WTC11 (cell line): ENCODE data around the gene JAGN1. TPM values are rescaled to one million over a fixed set of nuclear protein-coding genes. Genes with fewer than 3 reads are reported as not detected.
"Not testable (repeated sequence)": the region's sequence is repeated elsewhere in the genome, so short reads cannot be mapped to it uniquely, and the experiment has no call there.

ENCODE experiments used
- ATAC-seq: fragments of 200-7000 bp; cut with Tn5 transposase; 2 replicates; pipeline ENCODE4 v1.10.0; 2021; ENCODE audit warnings: mild to moderate bottlenecking, moderate library complexity
- CTCF ChIA-PET: fragments of 300-600 bp; sonication (Branson Sonifier 250); formaldehyde crosslinking; loops from one replicate; lab custom pipeline; 2021; ENCODE audit warnings: antibody characterized with exemption; lab: Charles Lee
- POLR2A ChIA-PET: fragments of 350-600 bp; sonication (Branson Sonifier 250); formaldehyde crosslinking; loops from one replicate; lab custom pipeline; 2021; ENCODE audit warnings: antibody characterized with exemption; lab: Charles Lee
- DNase-seq: peaks from one replicate; pipeline ENCODE4 v3.0.0; 2021; ENCODE audit warnings: low spot score
- H3K27ac Mint-ChIP-seq: 2 replicates; pipeline ENCODE4 v1.8.0; 2021; ENCODE audit warnings: mixed read lengths
- H3K27me3 Mint-ChIP-seq: 2 replicates; pipeline ENCODE4 v1.8.0; 2021; ENCODE audit warnings: low read depth, mild to moderate bottlenecking, moderate library complexity, mixed read lengths
- H3K36me3 Mint-ChIP-seq: 2 replicates; pipeline ENCODE4 v1.8.0; 2021; ENCODE audit warnings: mixed read lengths
- H3K4me1 Mint-ChIP-seq: 2 replicates; pipeline ENCODE4 v1.8.0; 2022; ENCODE audit warnings: mixed read lengths
- H3K4me3 Mint-ChIP-seq: 2 replicates; pipeline ENCODE4 v1.8.0; 2021; ENCODE audit warnings: mild to moderate bottlenecking, moderate library complexity, mixed read lengths
- H3K9me3 Mint-ChIP-seq: 2 replicates; pipeline ENCODE4 v1.8.0; 2021; ENCODE audit warnings: mixed read lengths
- CREB1 ChIP-seq: sonication (generic); formaldehyde crosslinking; IDR thresholded peaks from 2 replicates; pipeline ENCODE4 v1.8.0; 2023; ENCODE audit warnings: mild to moderate bottlenecking, missing genetic modification reagents
- E2F1 ChIP-seq: sonication (generic); formaldehyde crosslinking; IDR thresholded peaks from 2 replicates; pipeline ENCODE4 v1.8.0; 2022; ENCODE audit warnings: mild to moderate bottlenecking, missing genetic modification reagents
- ESRRA ChIP-seq: sonication (generic); formaldehyde crosslinking; IDR thresholded peaks from 2 replicates; pipeline ENCODE4 v1.8.1; 2022; ENCODE audit warnings: mild to moderate bottlenecking, missing genetic modification reagents, borderline replicate concordance
- ETV6 ChIP-seq: sonication (generic); formaldehyde crosslinking; IDR thresholded peaks from 2 replicates; pipeline ENCODE4 v1.8.1; 2022; ENCODE audit warnings: mild to moderate bottlenecking, missing genetic modification reagents
- FOXP1 ChIP-seq: sonication (generic); formaldehyde crosslinking; IDR thresholded peaks from 2 replicates; pipeline ENCODE4 v1.8.0; 2022; ENCODE audit warnings: missing genetic modification reagents, mild to moderate bottlenecking, moderate library complexity, borderline replicate concordance
- GRHL2 ChIP-seq: fragments of 250-450 bp; sonication (Bioruptor Pico); IDR thresholded peaks from 2 replicates; pipeline ENCODE4 v1.8.0; 2022; ENCODE audit warnings: mild to moderate bottlenecking, moderate library complexity; ENCODE audit not compliant: insufficient replicate concordance, severe bottlenecking
- IRF1 ChIP-seq: sonication (generic); formaldehyde crosslinking; IDR thresholded peaks from 2 replicates; pipeline ENCODE4 v1.8.0; 2023; ENCODE audit warnings: missing genetic modification reagents
- IRF2 ChIP-seq: sonication (generic); formaldehyde crosslinking; IDR thresholded peaks from 2 replicates; pipeline ENCODE4 v1.8.0; 2022; ENCODE audit warnings: low read depth, missing genetic modification reagents, borderline replicate concordance
- JUN ChIP-seq: sonication (generic); formaldehyde crosslinking; IDR thresholded peaks from 2 replicates; pipeline ENCODE4 v1.8.0; 2023; ENCODE audit warnings: mild to moderate bottlenecking, missing genetic modification reagents
- MXD4 ChIP-seq: fragments of 250-450 bp; sonication (Bioruptor Pico); IDR thresholded peaks from 2 replicates; pipeline ENCODE4 v1.8.0; 2021; ENCODE audit warnings: mild to moderate bottlenecking, moderate library complexity, borderline replicate concordance
- NR3C1 ChIP-seq: sonication (generic); formaldehyde crosslinking; conservative IDR thresholded peaks from 2 replicates; pipeline ENCODE4 v1.8.1; 2023; ENCODE audit warnings: low read depth, mild to moderate bottlenecking, missing genetic modification reagents
- RELA ChIP-seq: sonication (generic); formaldehyde crosslinking; IDR thresholded peaks from 2 replicates; pipeline ENCODE4 v1.8.1; 2022; ENCODE audit warnings: missing genetic modification reagents, mild to moderate bottlenecking, borderline replicate concordance
- TEAD4 ChIP-seq: sonication (generic); formaldehyde crosslinking; IDR thresholded peaks from 2 replicates; pipeline ENCODE4 v1.8.0; 2022; ENCODE audit warnings: mild to moderate bottlenecking, missing genetic modification reagents
- TP53 ChIP-seq: sonication (generic); formaldehyde crosslinking; IDR thresholded peaks from 2 replicates; pipeline ENCODE4 v1.8.1; 2023; ENCODE audit warnings: mild to moderate bottlenecking, missing genetic modification reagents
- ZNF423 ChIP-seq: fragments of 250-450 bp; sonication (Bioruptor Pico); IDR thresholded peaks from 2 replicates; pipeline ENCODE4 v2.1.2; 2022; ENCODE audit warnings: mild to moderate bottlenecking, moderate library complexity
- total RNA-seq: library from RNA; stranded (reverse); gene quantifications from 3 replicates; pipeline ENCODE4 v1.2.3, GENCODE V29; 2021
- TF ChIP-seq, protein P1 (sequence below): fragments of 250-450 bp; sonication (Bioruptor Pico); IDR thresholded peaks from 2 replicates; pipeline ENCODE4 v1.9.0; 2021; ENCODE audit warnings: mild to moderate bottlenecking, borderline replicate concordance
- TF ChIP-seq, protein P2 (sequence below): fragments of 250-450 bp; sonication (Bioruptor Pico); IDR thresholded peaks from 2 replicates; pipeline ENCODE4 v2.1.2; 2022; ENCODE audit warnings: mild to moderate bottlenecking, moderate library complexity
- TF ChIP-seq, protein P3 (sequence below): sonication (generic); formaldehyde crosslinking; IDR thresholded peaks from 2 replicates; pipeline ENCODE4 v1.8.1; 2022; ENCODE audit warnings: low read depth, mild to moderate bottlenecking, moderate library complexity, missing genetic modification reagents, borderline replicate concordance
- TF ChIP-seq, protein P4 (sequence below): sonication (generic); formaldehyde crosslinking; IDR thresholded peaks from 2 replicates; pipeline ENCODE4 v1.8.1; 2023; ENCODE audit warnings: mild to moderate bottlenecking, missing genetic modification reagents, moderate library complexity

JAGN1 gene
- total RNA-seq, 1 experiment from 2014 or later: 25.6 TPM

DNA sequence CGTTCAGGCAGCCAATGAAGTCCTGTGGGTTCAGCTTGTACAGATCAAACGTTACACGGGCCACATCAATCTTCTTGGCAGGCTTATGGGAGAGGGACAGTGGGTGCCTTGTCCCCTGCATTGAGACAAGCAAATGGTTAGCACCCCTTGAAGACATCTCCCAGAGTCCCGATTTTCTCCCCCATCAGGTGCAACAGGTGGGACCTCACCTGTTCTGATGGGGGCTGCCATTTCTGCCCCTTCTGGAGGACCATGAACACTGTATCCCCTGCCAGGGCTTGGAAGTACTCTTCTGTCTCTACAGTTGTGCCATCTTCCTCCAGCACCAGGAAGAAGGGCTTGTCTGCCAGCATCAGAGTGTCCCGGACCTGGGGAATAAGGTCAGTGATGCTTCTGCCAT, 20.5 kb upstream of the JAGN1 start (continued):
- TF ChIP-seq, protein P1, sequence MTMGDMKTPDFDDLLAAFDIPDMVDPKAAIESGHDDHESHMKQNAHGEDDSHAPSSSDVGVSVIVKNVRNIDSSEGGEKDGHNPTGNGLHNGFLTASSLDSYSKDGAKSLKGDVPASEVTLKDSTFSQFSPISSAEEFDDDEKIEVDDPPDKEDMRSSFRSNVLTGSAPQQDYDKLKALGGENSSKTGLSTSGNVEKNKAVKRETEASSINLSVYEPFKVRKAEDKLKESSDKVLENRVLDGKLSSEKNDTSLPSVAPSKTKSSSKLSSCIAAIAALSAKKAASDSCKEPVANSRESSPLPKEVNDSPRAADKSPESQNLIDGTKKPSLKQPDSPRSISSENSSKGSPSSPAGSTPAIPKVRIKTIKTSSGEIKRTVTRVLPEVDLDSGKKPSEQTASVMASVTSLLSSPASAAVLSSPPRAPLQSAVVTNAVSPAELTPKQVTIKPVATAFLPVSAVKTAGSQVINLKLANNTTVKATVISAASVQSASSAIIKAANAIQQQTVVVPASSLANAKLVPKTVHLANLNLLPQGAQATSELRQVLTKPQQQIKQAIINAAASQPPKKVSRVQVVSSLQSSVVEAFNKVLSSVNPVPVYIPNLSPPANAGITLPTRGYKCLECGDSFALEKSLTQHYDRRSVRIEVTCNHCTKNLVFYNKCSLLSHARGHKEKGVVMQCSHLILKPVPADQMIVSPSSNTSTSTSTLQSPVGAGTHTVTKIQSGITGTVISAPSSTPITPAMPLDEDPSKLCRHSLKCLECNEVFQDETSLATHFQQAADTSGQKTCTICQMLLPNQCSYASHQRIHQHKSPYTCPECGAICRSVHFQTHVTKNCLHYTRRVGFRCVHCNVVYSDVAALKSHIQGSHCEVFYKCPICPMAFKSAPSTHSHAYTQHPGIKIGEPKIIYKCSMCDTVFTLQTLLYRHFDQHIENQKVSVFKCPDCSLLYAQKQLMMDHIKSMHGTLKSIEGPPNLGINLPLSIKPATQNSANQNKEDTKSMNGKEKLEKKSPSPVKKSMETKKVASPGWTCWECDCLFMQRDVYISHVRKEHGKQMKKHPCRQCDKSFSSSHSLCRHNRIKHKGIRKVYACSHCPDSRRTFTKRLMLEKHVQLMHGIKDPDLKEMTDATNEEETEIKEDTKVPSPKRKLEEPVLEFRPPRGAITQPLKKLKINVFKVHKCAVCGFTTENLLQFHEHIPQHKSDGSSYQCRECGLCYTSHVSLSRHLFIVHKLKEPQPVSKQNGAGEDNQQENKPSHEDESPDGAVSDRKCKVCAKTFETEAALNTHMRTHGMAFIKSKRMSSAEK (CRISPR knock-in tag): no peak
- TF ChIP-seq JUN (CRISPR knock-in tag): no peak
- no peak for TF ChIP-seq ESRRA (CRISPR knock-in tag)
- TF ChIP-seq TP53 (CRISPR knock-in tag): no peak
- TF ChIP-seq, protein P2, sequence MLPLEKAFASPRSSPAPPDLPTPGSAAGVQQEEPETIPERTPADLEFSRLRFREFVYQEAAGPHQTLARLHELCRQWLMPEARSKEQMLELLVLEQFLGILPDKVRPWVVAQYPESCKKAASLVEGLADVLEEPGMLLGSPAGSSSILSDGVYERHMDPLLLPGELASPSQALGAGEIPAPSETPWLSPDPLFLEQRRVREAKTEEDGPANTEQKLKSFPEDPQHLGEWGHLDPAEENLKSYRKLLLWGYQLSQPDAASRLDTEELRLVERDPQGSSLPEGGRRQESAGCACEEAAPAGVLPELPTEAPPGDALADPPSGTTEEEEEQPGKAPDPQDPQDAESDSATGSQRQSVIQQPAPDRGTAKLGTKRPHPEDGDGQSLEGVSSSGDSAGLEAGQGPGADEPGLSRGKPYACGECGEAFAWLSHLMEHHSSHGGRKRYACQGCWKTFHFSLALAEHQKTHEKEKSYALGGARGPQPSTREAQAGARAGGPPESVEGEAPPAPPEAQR (CRISPR knock-in tag): no peak

DNA sequence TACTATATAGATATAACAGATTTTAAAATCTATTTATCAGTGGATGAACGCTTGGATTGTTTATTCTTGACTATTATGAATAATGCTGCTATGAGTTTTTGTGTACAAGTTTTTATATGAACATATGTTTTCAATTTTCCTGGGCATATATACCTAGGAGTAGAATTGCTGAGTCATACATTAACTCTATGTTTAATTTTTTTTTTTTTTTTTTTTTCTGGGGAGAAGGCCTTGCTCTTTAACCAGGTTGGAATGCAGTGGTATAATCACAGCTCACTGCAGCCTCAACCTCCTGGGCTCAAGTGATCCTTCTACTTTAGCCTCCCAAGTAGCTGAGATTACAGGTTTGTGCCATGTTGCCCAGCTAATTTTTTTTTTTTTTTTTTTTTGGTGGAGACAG, 19.4 kb upstream of the JAGN1 start:
- H3K9me3 Mint-ChIP-seq: no peaks in the 10 kb centered on the region
- POLR2A ChIA-PET: no interaction called here
- no peak for DNase-seq
- H3K27me3 Mint-ChIP-seq: peaks cover 3% of the 10 kb centered on the region; the same call in 1 of the 2 replicates
- CTCF ChIA-PET: interaction anchor here (0.7 kb wide), 1 partner anchor 9 kb away, joined by 3 read pairs; no protein-coding TSS in a partner anchor
- H3K4me3 Mint-ChIP-seq: no peak overlapping the region
- H3K4me1 Mint-ChIP-seq: no peaks in the 10 kb centered on the region
- H3K36me3 Mint-ChIP-seq: no peaks in the 10 kb centered on the region
- ATAC-seq: no peak
- TF ChIP-seq RELA (CRISPR knock-in tag) (no peak), ZNF423 (CRISPR knock-in tag) (no peak), IRF2 (CRISPR knock-in tag) (no peak), TEAD4 (CRISPR knock-in tag) (no peak), FOXP1 (no peak), IRF1 (CRISPR knock-in tag) (no peak), MXD4 (no peak)
- TF ChIP-seq, protein P3, sequence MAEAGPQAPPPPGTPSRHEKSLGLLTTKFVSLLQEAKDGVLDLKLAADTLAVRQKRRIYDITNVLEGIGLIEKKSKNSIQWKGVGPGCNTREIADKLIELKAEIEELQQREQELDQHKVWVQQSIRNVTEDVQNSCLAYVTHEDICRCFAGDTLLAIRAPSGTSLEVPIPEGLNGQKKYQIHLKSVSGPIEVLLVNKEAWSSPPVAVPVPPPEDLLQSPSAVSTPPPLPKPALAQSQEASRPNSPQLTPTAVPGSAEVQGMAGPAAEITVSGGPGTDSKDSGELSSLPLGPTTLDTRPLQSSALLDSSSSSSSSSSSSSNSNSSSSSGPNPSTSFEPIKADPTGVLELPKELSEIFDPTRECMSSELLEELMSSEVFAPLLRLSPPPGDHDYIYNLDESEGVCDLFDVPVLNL (CRISPR knock-in tag): no peak
- H3K27ac Mint-ChIP-seq: no peak overlapping the region

DNA sequence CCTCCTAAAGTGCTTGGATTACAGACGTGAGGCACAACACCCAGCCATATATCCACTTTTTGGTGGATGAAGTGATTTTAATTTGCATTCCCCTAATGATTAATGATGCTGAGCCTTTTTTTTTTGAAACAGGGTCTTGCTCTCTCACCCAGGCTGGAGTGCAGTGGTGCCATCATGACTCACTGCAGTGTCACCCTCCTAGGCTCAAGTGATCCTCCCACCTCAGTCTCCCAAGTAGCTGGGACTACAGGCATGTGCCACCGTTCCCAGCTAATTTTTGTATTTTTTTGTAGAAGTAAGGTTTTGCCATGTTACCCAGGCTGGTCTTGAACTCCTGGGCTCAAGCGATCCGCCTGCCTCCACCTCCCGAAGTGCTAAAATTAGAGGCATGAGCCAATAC, 18.3 kb upstream of the JAGN1 start:
- H3K4me3 Mint-ChIP-seq, ATAC-seq, H3K4me1 Mint-ChIP-seq, H3K27me3 Mint-ChIP-seq, H3K27ac Mint-ChIP-seq, POLR2A ChIA-PET, H3K36me3 Mint-ChIP-seq, DNase-seq, H3K9me3 Mint-ChIP-seq, CTCF ChIA-PET: not testable (repeated sequence)

GRCh38 chr3:9875448-9875847, 15.0 kb upstream of the JAGN1 start:
- H3K4me1 Mint-ChIP-seq: no peaks in the 10 kb centered on the region
- ChIA-PET CTCF (interaction anchor here (1.6 kb wide), 1 partner anchor 49 kb away, joined by 5 read pairs; no protein-coding TSS in a partner anchor), POLR2A (no interaction called here)
- no peak overlapping the region for H3K27ac Mint-ChIP-seq
- H3K9me3 Mint-ChIP-seq: no peaks in the 10 kb centered on the region
- no peaks in the 10 kb centered on the region for H3K36me3 Mint-ChIP-seq
- no peak overlapping the region for H3K4me3 Mint-ChIP-seq
- DNase-seq: no peak
- ATAC-seq: no peak
- H3K27me3 Mint-ChIP-seq: peaks cover 5% of the 10 kb centered on the region; the same call in 1 of the 2 replicates
- TF ChIP-seq ETV6 (no peak), CREB1 (no peak), NR3C1 (CRISPR knock-in tag) (no peak), E2F1 (CRISPR knock-in tag) (no peak), GRHL2 (no peak)
- TF ChIP-seq, protein P4, sequence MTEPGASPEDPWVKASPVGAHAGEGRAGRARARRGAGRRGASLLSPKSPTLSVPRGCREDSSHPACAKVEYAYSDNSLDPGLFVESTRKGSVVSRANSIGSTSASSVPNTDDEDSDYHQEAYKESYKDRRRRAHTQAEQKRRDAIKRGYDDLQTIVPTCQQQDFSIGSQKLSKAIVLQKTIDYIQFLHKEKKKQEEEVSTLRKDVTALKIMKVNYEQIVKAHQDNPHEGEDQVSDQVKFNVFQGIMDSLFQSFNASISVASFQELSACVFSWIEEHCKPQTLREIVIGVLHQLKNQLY (CRISPR knock-in tag): no peak
